ENCODE measurements around the gene CCDC82.

Gene CCDC82

DNA sequence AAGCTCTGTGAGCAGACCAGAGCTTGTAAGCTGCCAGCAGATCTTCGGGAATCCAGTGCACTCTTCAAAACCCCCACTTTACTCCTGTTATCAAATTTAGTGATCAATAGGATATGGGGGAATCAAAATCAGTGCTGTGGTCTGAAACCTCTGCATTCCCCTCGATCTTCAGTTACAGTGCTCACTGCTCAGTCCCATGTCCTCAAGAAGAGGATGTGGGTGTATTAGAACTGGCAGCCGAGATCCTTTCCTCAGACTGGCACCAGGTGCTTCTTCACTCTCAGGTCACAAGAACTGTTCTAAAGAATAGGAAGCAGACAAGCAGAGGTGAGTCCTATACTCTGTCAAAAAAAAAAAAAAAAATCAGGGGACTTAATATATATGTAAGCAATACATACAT, 31.4 kb downstream of the CCDC82 start:
- no peak for DNase-seq

DNA sequence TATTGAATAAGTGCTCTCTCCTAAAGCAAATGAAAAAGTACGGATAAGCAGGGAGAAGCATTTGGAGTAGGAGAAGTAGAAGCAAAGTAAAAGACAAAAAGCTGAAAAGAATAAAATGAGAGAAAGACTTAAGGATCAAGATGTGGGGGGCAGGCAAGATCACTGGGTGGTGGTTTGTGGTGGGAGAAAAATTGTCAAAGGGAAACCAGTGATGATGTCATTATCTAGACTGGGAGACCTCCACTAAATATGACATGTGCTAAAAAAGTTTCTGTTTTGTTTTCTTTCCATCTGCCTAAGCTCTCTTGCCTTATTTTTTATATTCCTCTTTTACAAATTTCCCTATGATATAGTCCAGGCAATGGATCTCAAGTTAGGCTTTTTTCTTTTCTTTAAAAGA, 31.9 kb downstream of the CCDC82 start:
- DNase-seq, result no peak

DNA sequence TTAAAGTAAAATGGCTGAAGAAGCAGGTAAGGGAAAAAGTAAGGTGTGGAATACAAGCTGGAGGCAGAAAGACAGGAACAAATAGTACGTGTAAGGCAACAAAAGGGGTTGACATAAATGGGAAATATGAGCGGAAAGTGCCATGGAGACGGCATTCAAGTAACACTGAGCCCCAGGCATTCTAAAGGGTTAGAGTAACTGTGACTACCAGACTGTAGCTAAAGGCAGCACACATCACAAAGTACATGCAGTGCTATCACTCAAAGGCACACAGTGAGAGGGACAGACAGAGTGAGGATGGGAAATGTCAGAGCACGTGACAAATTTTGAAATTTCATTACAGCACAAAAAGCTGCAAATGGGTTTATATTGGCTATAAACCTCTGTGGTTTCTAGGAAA, 32.9 kb downstream of the CCDC82 start:
- DNase-seq, result no peak

DNA sequence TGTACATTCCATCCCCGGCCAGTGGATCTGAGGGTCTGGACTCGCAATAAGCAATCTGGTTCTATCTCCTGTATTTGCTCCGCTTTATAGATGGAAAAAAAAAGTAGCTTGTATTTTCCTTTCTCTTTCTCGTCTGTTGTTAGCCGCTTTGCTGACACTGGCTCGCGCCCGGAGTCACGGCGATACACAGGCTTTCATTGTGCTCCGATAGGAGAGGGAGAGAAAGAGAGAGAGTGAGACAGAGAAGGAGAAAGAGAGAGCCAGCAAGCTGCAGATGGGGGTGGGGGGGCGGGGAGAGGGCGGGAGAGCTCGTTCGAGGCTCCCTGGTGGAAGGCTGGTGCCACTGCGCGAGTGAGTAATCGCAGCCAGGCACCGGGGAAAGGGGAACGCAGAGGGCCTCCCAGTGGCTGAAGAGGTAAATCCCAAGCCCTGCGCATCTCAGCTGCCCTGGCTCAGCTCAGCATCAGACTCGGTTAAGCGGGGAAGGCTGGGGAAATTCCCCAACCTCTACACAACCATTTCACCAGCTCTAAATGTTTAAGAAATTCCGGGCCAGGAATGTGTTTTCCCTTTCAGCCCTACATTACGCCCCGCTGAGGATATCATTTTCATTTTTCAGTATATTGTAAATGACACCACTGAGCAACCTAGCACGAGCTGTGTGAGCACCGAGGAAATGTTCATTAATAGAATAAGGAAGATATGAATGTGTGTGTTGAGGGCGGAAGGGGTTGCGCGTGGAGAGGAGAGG, 46.6 kb downstream of the CCDC82 start, which contains the start of gene MAML2:
Gene MAML2 (minus strand): TSS at position 235 of the 751 bp plus-strand sequence. CDS start 1,300 bp downstream, outside the sequence.
- DNase-seq, result peak; percentile 95

DNA sequence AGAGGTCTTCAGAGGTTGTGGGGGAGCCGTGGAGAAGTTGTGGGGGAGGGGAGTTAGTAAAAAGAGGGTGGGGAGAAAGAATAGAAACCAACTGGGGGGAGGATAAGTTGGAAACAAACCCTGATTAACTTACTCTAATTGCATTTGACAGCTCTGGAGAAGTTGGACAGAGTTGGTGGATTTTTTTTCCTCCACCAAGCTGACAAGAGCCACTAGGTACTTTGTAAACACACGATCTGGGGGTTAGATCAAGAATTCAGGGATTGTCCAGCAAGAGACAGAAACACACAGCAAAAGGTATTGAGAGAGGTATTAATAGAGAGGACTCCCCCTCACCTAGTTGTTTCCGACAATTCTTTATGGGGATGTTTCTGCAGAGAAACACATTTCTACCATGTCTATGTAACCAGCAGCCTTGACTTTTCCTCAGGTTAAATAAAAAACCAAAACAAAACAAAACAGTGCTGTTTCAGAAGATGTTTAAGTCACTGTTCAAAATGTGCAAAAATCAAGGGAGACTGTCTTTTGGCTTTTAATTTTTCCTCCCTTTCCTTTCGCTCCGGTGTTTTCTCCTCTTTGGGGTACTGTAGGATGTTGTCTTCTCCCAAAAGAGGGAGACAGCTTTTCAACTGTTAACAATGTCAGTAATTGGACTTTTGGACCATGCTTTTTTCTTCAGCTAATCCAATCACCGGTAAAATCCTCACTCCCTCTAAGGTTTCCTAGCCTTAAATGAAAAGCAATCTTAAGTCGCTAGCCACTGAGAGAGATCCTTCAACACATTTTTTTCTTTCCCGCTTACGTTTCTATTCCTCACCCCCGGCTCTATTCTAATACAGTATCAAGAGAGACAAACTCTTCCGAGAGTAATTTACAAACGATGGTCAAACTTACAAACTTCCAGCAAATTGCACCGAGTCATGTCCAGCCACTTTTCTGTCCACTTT, 47.4 kb downstream of the CCDC82 start:
- DNase-seq, result peak; percentile 33

DNA sequence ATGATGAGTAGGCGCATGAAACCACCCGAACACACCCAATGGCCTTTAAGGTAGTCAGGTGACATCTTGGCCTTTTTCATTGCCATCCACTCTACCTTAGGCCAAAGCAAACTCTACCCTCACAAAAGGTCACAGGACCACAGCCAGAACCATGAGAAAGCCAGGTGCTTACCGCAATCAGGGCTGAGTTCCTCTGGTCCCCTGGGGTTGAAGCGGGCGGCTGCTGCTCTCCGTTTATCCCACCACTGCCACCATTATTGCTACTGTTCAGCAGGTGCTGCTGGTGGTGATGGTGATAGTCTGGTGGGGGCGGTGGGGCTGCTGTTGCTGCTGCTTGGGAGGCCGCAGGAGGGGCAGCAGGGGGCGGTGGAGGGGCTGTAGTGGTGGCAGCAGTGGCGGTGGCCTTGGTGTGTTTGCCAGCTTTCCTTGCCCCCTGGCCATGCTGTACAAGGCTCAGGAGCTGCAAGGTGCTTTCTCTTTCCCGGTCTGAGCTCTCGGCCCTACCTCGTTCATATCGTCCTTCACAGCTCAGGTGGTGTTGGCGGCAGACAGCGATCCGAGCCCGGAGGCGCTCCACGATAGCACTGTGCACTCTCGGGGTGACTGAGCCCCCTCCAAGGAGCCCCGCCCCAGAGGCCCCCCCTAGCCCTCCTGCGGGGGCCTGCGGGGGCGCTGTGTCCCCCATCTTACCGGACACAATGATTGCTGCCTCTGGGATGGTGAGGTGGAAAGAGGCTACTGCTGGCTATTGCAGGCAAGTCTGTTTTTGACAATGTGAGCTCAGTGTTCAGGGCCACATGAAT, 48.3 kb downstream of the CCDC82 start:
- peak; percentile 81 for DNase-seq

DNA sequence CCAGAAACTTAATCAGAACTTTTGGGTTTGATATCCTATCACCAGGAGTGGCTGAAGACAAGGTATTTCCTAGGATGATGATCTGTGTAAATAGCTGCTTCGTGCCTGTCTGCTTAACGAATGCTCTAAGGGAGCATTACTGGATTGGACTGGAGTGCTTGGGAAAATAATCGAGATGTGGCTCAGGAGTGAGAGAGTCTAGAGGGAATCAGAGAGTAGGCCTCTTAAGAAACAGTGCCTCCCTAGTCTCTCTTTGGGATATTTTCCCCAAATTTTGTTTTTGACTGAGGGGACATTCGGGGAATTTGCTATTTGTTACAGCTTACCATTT, 49.2 kb downstream of the CCDC82 start:
- no peak for DNase-seq

DNA sequence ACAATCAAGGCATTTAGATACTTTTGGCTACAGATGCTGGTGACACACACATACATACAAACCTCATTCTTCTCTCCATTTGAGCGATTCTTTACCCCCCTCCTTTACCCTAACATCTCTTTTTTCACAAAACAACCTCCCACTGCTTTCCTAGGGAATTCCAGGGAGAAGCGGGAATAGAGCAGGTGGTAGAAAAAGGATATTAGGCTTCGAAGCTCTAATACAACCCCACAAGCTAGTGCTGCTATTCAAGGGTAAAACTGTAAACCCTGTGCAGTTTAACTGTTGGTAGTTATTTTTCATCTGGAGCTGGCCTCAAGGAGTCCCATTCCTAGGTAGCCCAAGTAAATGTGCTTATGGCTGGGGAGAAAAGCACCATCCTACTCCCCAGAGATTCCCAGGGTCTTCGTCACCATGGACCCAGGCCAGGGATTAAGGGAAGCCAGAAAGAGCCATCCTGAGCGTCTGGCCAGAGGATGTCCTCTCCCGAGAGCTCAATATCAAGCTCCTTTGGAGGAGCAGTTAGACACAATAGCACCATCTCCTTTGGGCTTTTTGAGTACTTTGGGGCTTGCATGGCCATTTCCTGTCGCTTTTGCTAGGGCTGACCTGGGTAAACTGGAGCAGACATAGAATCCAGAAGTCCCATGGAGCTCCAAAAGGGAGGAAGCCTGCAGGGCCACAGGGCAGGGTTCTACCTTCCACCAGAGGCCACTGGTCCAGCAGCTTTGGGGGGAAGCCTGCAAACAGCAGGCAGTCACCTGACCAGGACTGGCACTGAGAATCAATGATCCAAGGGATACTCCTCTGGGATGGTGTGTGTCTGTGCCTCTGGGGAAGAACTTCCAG, 49.8 kb downstream of the CCDC82 start:
- peak; percentile 27 for DNase-seq

DNA sequence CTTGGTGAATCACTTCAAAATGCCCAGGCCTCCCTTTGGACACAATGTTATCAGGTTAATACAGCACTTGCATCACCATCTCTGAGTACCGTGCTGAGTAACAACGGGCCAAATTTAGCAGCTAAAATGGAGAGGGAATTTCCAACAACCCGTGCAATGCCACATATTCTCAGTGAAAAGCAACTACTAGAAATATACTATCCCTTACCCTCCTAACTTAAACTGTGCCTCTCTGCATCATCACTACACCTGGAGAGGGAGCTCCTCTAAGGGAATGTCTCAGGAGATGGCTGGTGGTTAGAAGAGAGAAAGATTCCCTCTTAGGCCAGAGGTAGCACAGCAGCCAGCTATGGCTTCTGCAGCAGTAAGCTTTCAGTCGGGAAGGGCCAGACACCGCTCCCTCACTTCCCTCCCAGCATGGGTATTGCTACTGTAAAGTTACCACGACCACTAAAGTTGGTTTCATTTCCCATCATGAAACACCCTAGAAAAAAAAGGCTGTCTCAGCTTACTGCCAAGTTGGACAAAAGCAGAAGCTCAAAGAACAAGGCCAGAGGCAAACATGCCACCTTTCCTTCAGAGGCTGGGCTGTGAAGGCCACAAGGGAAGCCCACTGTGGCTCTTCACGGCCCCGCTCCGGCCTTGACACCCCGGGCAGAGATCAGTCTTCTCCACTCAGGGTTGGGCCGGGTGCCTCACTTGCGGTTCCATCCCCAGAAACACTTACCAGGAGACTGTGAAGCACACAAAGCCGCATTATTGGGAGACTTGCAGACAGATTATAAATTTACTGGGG, 50.6 kb downstream of the CCDC82 start:
- DNase-seq, result peak; percentile 91

DNA sequence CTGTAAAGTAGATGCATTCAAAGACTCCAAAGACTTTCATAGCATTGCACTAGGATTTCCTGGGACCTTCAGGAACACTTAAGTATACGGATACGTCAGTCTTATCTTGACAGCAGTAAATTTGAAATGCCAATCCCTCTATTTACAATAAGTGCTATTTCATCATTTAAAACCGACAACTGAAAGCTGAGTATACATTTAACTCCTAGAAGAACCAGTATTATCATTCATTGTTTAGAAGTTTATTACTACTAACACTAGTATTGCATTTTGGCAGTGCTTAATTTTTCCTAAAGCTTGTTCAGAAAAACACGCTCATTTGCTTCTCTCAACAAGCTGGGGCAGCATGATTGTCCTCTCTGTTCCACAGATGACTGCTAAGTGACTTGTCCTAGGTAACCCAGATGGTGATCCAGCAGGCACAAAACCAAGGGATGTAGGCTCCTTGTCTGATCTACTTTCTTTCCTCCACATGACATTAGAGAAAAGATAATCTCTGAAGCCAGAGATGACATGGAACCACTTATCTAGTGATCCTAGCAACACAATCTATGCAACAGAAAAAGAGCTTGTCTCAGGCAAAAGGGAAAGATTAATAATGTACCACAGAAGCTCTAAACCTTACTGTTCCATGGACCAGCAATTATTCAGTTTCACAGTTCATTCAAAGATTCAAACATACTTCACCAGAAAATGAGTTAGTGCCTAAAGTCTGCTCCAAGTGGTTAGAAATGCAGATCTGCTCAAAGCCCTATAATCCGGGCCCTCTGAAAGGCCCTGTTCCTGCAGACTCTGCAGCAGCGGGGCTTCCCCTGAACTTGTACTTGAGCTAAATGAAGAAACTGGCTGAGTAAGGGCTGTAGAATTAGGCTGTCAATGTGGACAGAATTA, 51.9 kb downstream of the CCDC82 start:
- DNase-seq, result peak; percentile 80

DNA sequence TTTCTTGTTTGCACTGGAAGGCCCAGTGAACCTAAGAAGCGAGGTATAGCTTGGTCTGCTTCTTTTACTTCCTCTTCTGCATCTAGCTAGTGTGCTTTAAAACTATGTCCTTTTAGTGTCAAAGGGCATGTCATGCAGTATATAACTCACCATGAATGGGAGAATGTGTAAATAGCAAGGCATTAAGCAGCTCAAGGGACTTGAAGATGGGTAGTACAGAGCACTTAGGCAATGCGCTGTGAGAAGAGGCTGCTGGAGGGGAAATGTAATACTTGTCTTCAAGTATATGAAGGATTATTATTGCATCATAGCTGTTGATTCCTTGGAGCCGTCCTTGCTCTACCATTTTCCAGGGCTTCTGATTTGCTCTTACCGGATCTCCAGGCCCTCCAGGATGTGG, 54.3 kb downstream of the CCDC82 start:
- DNase-seq, result no peak

DNA sequence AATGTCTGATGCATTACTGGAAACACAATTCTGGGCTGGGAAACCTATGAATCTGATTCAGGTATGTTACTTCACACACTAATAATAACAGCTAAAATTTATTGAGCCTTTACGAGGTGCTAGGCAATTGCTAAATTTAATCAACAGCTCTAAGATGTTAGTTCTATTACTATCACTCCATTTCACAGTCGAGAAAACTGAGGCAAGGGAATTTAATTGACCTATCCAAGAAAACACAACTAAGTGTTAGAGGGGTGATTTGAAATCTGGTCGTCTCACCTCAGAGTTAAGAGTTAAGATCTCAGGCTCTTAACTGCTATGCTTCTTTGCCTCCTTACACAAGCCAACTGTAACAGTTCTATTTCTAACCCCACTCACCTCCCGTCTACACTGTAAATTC, 55.5 kb downstream of the CCDC82 start:
- DNase-seq, result no peak

DNA sequence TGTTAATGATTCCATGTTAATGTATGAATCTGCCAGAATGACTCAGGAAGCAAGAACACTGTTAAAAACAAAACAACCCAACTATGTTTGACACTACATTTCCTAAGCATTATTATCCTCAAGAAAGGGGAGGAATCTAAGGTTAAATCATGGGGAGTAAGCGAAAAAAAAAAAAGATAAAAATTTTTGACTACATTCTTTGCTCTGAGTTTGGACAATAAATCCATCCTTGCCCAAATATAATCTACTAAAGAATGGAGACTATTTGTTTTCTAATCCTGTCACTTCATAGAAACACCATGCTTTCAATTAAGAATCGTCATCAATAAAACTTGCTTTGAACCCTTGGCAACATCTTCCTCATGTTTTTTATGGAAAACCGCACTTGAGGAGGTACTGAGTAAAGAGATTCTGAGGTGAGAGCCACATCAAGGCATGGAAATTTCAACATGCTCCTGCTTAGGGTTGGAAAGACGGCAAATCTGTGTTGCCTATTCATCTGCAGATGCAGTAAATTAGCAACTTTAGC, 56.5 kb downstream of the CCDC82 start:
- no peak for DNase-seq

DNA sequence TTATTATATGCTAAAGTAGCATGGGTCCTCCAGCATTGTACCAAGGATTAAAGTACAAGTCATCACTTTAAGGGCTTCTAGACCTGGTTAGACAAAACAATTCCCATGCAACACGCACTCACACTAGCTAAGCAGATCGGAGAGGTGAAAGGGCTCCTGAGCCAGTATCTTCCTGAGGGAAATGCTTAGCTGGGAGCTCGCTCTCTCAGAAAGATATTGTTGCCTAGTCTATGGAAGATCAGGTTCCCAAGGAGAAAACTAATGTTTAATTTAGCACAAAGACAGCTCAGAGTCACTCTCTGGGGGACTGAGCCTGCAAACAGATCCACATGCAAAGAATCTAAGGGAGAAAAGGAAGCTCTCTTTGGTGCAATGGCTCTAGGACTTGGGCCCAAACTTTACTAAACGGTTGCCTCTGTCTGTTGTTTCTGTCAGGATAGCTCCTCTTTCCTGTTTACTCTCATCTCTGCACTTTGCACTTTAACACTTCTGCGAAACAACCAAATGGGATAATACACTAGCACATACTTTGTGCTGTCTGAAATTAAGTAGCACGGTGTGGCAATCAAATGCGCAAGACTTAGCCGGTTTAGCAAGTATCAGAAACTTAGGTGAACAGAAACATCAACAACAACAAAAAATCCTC, 57.5 kb downstream of the CCDC82 start:
- no peak for DNase-seq

DNA sequence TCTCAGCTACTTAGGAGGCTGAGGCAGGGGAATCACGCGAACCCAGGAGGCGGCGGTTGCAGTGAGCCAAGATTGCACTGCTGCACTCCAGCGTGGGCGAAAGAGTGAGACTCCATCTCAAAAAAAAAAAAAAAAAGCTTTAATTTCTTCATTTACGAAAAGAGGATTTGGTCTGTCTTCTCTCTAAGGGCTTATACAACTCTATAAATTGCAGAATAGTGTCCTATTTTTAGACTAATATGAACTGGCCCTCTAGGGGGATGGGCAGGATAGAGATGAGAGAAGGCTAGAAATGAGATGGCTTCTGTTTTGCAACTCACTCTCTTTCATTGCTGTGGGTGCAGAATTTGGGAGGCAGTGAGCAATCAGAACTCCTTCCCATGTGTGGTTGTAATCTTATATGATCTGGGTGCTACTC, 58.0 kb downstream of the CCDC82 start:
- DNase-seq, result no peak

DNA sequence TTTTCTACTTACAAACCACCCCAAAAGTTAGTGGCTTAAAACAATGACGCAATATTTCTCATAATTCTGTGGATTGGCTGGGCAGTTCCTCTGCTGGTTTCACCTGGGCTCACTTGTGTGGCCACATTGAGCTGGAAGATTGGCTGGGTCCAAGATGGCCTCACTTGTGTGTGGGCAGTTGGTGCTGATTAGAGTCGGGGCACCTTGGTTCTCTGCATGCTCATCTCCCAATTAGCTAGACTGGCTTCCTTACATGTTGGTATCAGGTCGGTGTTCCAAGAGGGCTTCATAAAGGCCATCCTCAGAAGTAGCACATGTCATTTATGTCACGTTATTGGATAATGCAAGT, 59.2 kb downstream of the CCDC82 start:
- DNase-seq, result no peak

DNA sequence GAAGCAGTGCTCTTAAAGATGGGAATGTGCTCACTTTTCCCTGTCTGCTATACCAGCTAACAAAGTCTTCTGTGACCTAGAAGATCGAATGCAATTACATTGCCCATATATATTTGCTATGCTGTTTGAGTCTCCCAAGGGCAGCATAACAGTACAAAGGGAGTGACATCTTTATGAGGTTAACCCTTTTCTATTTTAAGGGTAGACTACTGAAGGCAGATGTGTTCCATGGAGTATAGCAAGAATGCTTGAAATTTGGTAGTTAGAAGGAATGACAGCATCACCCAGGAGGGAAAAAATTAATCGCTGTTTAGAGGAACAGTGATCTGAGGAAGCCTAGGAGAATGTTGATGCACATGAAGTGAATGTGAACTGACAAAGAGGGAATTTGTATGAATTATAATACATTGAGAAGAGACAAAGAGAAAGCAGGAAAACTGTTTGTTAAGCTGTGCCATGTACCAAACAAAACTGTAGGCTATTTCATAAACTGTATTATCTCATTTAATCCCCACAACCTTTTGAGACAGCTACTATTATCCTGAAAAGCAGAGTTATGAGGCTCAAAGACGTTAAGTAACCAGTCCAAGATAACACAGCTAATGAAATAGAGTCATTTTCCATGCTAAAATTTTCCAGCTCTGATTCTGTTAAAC, 59.7 kb downstream of the CCDC82 start:
- no peak for DNase-seq

DNA sequence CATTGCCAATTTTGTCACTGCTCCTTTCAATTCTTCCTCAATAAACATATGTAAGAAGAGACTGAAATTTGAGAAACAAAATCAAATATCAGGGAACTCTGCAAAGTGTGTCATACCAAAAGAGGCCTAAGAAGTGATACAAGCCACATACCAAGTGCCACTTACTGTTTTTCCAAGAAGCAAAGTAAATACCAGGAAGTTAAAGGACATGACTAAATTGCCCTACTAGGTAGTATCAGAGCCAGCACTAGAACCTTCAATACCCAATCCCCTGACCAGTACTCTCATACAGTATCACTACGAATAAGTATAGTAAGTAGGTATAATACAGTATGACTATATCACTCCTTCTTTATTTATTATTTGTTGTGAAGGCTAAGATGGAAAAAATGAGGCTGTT, 60.3 kb downstream of the CCDC82 start:
- no peak for DNase-seq

DNA sequence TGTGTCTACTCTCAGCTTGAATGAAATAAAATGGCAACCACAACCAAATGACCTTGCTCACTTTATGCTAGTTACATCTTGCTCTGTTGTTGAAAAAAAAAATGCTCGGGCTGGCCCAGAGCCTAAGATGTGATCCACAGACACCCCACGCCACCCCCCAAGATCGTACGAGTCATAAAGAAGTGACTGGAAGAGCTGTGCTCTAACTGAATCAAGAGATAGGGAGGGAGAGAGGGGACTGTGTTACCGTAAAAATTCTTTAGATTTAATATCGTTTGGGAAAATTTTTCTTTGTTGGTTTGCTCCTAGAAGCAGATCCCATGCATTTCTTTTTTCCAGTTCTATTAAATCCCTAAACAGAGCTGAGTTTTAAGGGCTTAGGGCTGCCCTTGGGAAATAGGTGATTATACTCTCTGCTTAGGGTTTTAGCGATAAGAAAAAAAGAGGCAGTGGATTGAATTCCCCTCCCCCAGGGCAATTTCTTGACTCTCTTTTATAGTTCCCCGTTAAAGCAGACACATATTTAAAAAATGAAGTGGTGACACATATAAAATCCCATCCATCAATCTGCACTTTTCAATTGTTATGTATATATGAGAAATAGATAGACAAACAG, 61.2 kb downstream of the CCDC82 start:
- no peak for DNase-seq
